Parathyroid adenoma (tissue), 2 donors: ENCODE measurements around the gene SSC5D.

ENCODE experiments used
- H2AFZ ChIP-seq: fragments of 300-600 bp; sonication (generic); one replicate; pipeline ENCODE4 v1.7.0; 2017; ENCODE audit warnings: antibody characterized with exemption, mild to moderate bottlenecking
- H3K27ac ChIP-seq: fragments of 300-600 bp; sonication (generic); one replicate; pipeline ENCODE4 v1.7.0; 2017
- H3K27me3 ChIP-seq: fragments of 300-600 bp; sonication (generic); one replicate; pipeline ENCODE4 v1.7.0; 2017; ENCODE audit warnings: low read length; ENCODE audit not compliant: control insufficient read depth, insufficient read depth
- H3K36me3 ChIP-seq: fragments of 300-600 bp; sonication (generic); one replicate; pipeline ENCODE4 v1.7.0; 2017; ENCODE audit warnings: low read length; ENCODE audit not compliant: control insufficient read depth, insufficient read depth
- H3K4me1 ChIP-seq: fragments of 300-600 bp; sonication (generic); one replicate; pipeline ENCODE4 v1.7.0; 2017; ENCODE audit warnings: control low read depth
- H3K4me2 ChIP-seq: fragments of 300-600 bp; sonication (generic); one replicate; pipeline ENCODE4 v1.7.0; 2017; ENCODE audit warnings: low read length
- H3K4me3 ChIP-seq: fragments of 300-600 bp; sonication (generic); one replicate; pipeline ENCODE4 v1.7.0; 2017; ENCODE audit warnings: low read depth, low read length
- H3K79me2 ChIP-seq: fragments of 300-600 bp; sonication (generic); one replicate; pipeline ENCODE4 v1.7.0; 2017; ENCODE audit warnings: control low read depth
- H3K9ac ChIP-seq: fragments of 300-600 bp; sonication (generic); one replicate; pipeline ENCODE4 v1.7.0; 2017; ENCODE audit warnings: mild to moderate bottlenecking
- H3K9me3 ChIP-seq: fragments of 300-600 bp; sonication (generic); one replicate; pipeline ENCODE4 v1.7.0; 2017; ENCODE audit warnings: low read length; ENCODE audit not compliant: control insufficient read depth
- CTCF ChIP-seq: fragments of 300-600 bp; sonication (generic); IDR thresholded peaks from one replicate; pipeline ENCODE4 v1.7.0; 2017; ENCODE audit warnings: antibody characterized with exemption, mild to moderate bottlenecking
- donor health status: primary hyperparathyroidism.

SSC5D gene

DNA sequence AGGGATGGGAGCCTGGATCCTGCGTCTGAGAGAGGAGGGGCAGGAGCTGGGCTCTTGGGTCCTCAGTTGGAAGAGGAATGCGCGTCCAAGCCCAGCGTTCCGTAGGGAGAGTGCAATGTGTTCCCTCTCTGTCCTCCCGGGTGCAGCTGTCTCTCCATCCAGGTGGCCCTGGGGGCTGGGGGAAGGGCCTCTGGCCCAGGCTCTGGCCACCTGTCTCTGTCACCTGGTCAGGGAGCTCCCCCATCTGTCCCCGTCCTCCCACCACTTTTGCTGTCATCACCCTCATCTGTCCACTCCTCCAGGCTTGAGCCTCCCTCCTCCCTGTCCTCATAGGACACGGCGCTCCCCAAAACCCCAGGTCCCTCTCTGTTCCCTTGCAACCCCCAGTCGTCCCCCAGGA lies 52.4 kb downstream of the SSC5D start:
- H3K27ac ChIP-seq: no peak overlapping the region
- H3K79me2 ChIP-seq: no peaks in the 10 kb centered on the region
- TF ChIP-seq CTCF: no peak
- H3K9me3 ChIP-seq: no peaks in the 10 kb centered on the region
- no peaks in the 10 kb centered on the region for H3K36me3 ChIP-seq
- no peaks in the 10 kb centered on the region for H3K4me1 ChIP-seq
- no peak overlapping the region for H3K9ac ChIP-seq
- H3K4me3 ChIP-seq: no peak overlapping the region
- H3K4me2 ChIP-seq: no peak overlapping the region
- H2AFZ ChIP-seq: no peak overlapping the region
- H3K27me3 ChIP-seq: no peaks in the 10 kb centered on the region

- TF ChIP-seq CTCF: no peak
- no peak overlapping the region for H3K4me2 ChIP-seq
- no peak overlapping the region for H3K4me3 ChIP-seq
- H2AFZ ChIP-seq: no peak overlapping the region
- H3K27me3 ChIP-seq: no peaks in the 10 kb centered on the region
- no peak overlapping the region for H3K27ac ChIP-seq
- H3K9me3 ChIP-seq: no peaks in the 10 kb centered on the region
- H3K79me2 ChIP-seq: no peaks in the 10 kb centered on the region
- no peaks in the 10 kb centered on the region for H3K4me1 ChIP-seq
- no peak overlapping the region for H3K9ac ChIP-seq
- no peaks in the 10 kb centered on the region for H3K36me3 ChIP-seq
Measured at GRCh38 chr19:55541091-55541490, 52.9 kb downstream of the SSC5D start.

- H3K79me2 ChIP-seq: no peaks in the 10 kb centered on the region
- H3K27ac ChIP-seq: no peak overlapping the region
- no peak overlapping the region for H2AFZ ChIP-seq
- H3K4me3 ChIP-seq: no peak overlapping the region
- no peak overlapping the region for H3K9ac ChIP-seq
- no peaks in the 10 kb centered on the region for H3K36me3 ChIP-seq
- TF ChIP-seq CTCF: no peak
- H3K27me3 ChIP-seq: no peaks in the 10 kb centered on the region
- H3K4me1 ChIP-seq: no peaks in the 10 kb centered on the region
- no peaks in the 10 kb centered on the region for H3K9me3 ChIP-seq
- H3K4me2 ChIP-seq: no peak overlapping the region
Measured at GRCh38 chr19:55542292-55542855, 54.1 kb downstream of the SSC5D start.

- H3K9ac ChIP-seq: no peak overlapping the region
- no peaks in the 10 kb centered on the region for H3K36me3 ChIP-seq
- no peaks in the 10 kb centered on the region for H3K79me2 ChIP-seq
- H3K4me3 ChIP-seq: no peak overlapping the region
- TF ChIP-seq CTCF: no peak
- H3K4me2 ChIP-seq: no peak overlapping the region
- no peaks in the 10 kb centered on the region for H3K9me3 ChIP-seq
- no peaks in the 10 kb centered on the region for H3K27me3 ChIP-seq
- H2AFZ ChIP-seq: no peak overlapping the region
- no peaks in the 10 kb centered on the region for H3K4me1 ChIP-seq
- no peak overlapping the region for H3K27ac ChIP-seq
Measured at GRCh38 chr19:55543567-55543966, 55.3 kb downstream of the SSC5D start.

DNA sequence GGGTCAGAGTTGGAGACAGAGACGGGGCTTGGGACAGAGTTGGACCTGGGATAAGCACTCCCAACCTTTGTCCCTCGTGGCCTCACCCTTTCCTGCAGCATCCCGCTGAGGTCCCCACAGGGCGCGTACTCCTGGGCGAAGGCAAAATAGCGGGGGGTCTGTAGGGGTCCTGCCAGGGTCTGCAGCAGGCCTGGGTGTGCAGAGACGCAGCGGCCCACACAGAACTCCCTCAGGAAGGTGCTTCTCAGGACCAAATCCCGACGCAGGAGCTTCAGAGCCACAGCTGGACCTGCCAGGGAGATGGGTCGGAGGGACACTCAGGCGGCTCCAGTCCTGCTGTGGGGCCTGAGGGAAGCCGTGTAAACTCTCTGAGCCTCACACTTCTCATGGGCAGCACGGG lies 55.8 kb downstream of the SSC5D start:
- Histone ChIP-seq H3K79me2 (no peaks in the 10 kb centered on the region), H3K9me3 (no peaks in the 10 kb centered on the region), H3K4me1 (no peaks in the 10 kb centered on the region), H3K27ac (no peak overlapping the region), H3K27me3 (no peaks in the 10 kb centered on the region), H3K4me2 (no peak overlapping the region), H3K36me3 (no peaks in the 10 kb centered on the region), H2AFZ (no peak overlapping the region), H3K4me3 (no peak overlapping the region), H3K9ac (no peak overlapping the region)
- TF ChIP-seq CTCF: no peak
